Adrenal gland (tissue), 5 donors: ENCODE measurements around the gene PIP4K2C.

Source experiments
- CTCF ChIP-seq, 6 experiments: fragments of 450-650 bp in 4 of 6; fragments of 200-600 bp in 2 of 6; sonication (generic) in 1 of 6; IDR thresholded peaks; 1 replicate in 5 of 6; 2 replicates in 1 of 6; pipeline versions ENCODE4 v1.5.1 to v1.8.0; 2016 to 2021; ENCODE audit warnings: antibody characterized with exemption in 6 of 6, mild to moderate bottlenecking in 2 of 6, moderate library complexity in 1 of 6
- POLR2A ChIP-seq, 2 donors: fragments of 450-650 bp; IDR thresholded peaks; one replicate each; pipeline ENCODE4 v1.6.1; 2017; ENCODE audit warnings: antibody characterized with exemption in 2 of 2, mild to moderate bottlenecking in 2 of 2, moderate library complexity in 1 of 2
- donor health status: DM: no; HTN: no; CAD: no.

GRCh38 chr12:57626111-57626920, 35.3 kb downstream of the PIP4K2C start:
- no peak for TF ChIP-seq CTCF (IDR thresholded peaks at IDR 0.05)
- TF ChIP-seq POLR2A (IDR thresholded peaks at IDR 0.05): no peak
